Measurements from ENCODE around the gene CFAP410.

DNA sequence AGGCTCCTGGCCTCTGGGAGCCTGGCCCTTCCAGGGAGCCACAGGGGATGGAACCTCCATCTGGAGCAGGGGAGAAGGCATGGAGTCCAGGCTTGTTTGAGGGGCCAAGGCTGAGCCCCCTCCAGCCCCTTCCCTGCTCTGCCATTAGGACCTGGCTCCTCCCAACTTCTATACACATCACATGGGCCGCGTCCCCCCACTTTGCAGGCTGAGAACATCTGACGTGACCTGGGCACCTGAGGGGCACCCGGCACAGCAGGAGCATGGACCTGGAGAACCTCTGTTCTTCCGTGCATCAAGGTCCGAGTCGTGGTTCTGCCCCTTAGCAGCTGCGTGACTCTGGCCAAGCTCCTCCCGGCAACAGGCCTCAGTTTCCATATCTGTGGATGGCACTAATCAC lies 57.4 kb downstream of the CFAP410 start:
- no peak for TF ChIP-seq POLR2AphosphoS5 (IDR thresholded peaks at IDR 0.05; ENCODE audit: low read depth, low read length)
- no peak for TF ChIP-seq HDAC2 (IDR thresholded peaks at IDR 0.05; ENCODE audit: borderline replicate concordance in 1 of 2, low read depth in 2 of 2, low read length in 2 of 2)
- TF ChIP-seq, protein P1, sequence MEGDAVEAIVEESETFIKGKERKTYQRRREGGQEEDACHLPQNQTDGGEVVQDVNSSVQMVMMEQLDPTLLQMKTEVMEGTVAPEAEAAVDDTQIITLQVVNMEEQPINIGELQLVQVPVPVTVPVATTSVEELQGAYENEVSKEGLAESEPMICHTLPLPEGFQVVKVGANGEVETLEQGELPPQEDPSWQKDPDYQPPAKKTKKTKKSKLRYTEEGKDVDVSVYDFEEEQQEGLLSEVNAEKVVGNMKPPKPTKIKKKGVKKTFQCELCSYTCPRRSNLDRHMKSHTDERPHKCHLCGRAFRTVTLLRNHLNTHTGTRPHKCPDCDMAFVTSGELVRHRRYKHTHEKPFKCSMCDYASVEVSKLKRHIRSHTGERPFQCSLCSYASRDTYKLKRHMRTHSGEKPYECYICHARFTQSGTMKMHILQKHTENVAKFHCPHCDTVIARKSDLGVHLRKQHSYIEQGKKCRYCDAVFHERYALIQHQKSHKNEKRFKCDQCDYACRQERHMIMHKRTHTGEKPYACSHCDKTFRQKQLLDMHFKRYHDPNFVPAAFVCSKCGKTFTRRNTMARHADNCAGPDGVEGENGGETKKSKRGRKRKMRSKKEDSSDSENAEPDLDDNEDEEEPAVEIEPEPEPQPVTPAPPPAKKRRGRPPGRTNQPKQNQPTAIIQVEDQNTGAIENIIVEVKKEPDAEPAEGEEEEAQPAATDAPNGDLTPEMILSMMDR (IDR thresholded peaks at IDR 0.05; ENCODE audit: control extremely low read depth in 1 of 3, insufficient read depth in 1 of 3, low read depth in 1 of 3, low read length in 3 of 3) = no peak
- no peak for TF ChIP-seq BCL11A (IDR thresholded peaks at IDR 0.05; ENCODE audit: low read depth in 2 of 2, low read length in 2 of 2)
- TF ChIP-seq GTF2F1 (IDR thresholded peaks at IDR 0.05; ENCODE audit: borderline replicate concordance, low read depth, low read length) = no peak

Measured in H1 (cell line).